Breast epithelium (tissue), 3 donors: ENCODE data around the gene SYNJ2.

Experiments
- POLR2A ChIP-seq: fragments of 450-650 bp; IDR thresholded peaks from one replicate; pipeline ENCODE4 v1.6.1; 2016; ENCODE audit warnings: antibody characterized with exemption, mild to moderate bottlenecking, moderate library complexity
- POLR2AphosphoS5 ChIP-seq, 3 donors: sonication (generic); formaldehyde crosslinking; IDR thresholded peaks; one replicate each; pipeline ENCODE4 v1.6.1; 2017; ENCODE audit warnings: antibody characterized with exemption in 3 of 3
- TF ChIP-seq, protein P1 (sequence below), 3 donors: fragments of 450-650 bp; IDR thresholded peaks; one replicate each; pipeline ENCODE4 v1.5.1; 2016 to 2017; ENCODE audit warnings: antibody characterized with exemption in 3 of 3, mild to moderate bottlenecking in 3 of 3, moderate library complexity in 3 of 3

- TF ChIP-seq, protein P1, sequence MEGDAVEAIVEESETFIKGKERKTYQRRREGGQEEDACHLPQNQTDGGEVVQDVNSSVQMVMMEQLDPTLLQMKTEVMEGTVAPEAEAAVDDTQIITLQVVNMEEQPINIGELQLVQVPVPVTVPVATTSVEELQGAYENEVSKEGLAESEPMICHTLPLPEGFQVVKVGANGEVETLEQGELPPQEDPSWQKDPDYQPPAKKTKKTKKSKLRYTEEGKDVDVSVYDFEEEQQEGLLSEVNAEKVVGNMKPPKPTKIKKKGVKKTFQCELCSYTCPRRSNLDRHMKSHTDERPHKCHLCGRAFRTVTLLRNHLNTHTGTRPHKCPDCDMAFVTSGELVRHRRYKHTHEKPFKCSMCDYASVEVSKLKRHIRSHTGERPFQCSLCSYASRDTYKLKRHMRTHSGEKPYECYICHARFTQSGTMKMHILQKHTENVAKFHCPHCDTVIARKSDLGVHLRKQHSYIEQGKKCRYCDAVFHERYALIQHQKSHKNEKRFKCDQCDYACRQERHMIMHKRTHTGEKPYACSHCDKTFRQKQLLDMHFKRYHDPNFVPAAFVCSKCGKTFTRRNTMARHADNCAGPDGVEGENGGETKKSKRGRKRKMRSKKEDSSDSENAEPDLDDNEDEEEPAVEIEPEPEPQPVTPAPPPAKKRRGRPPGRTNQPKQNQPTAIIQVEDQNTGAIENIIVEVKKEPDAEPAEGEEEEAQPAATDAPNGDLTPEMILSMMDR (IDR thresholded peaks at IDR 0.05): no peak
- TF ChIP-seq POLR2AphosphoS5 (IDR thresholded peaks at IDR 0.05) (no peak), POLR2A (no peak)
These were observed 52.4 kb downstream of the SYNJ2 start for GRCh38 chr6:158033751-158034702.
